ENCODE data around the gene ATRNL1. TPM values are rescaled to one million over a fixed set of nuclear protein-coding genes. Genes with fewer than 3 reads are reported as not detected.

The ATRNL1 gene
- total RNA-seq, 1 donor from 2014 or later = 15.5 TPM

GRCh38 chr10:115909962-115910731 is 817.0 kb downstream of the ATRNL1 start:
- H3K27ac ChIP-seq = no peak overlapping the region
- TF ChIP-seq POLR2AphosphoS5 (IDR thresholded peaks at IDR 0.05; ENCODE audit: insufficient read depth in 1 of 2, low read depth in 1 of 2) = no peak
- no peak for TF ChIP-seq POLR2A (IDR thresholded peaks at IDR 0.05)
- no peak for TF ChIP-seq CTCF (IDR thresholded peaks at IDR 0.05)
- no peaks in the 10 kb centered on the region for H3K36me3 ChIP-seq
- DNase-seq (ENCODE audit: extremely low spot score in 2 of 2) = no peak
- H3K9me3 ChIP-seq = no peaks in the 10 kb centered on the region
- no peaks in the 10 kb centered on the region for H3K4me1 ChIP-seq
- H3K27me3 ChIP-seq = no peaks in the 10 kb centered on the region
- no peak overlapping the region for H3K4me3 ChIP-seq
- intact Hi-C loops (cut with DNase I) = no loop called here

- no peak for TF ChIP-seq CTCF (IDR thresholded peaks at IDR 0.05)
- no peak for TF ChIP-seq POLR2A (IDR thresholded peaks at IDR 0.05)
- no peak for TF ChIP-seq POLR2AphosphoS5 (IDR thresholded peaks at IDR 0.05; ENCODE audit: insufficient read depth in 1 of 2, low read depth in 1 of 2)
- Histone ChIP-seq H3K27ac (no peak overlapping the region), H3K4me1 (no peaks in the 10 kb centered on the region), H3K27me3 (no peaks in the 10 kb centered on the region), H3K36me3 (no peaks in the 10 kb centered on the region), H3K9me3 (no peaks in the 10 kb centered on the region), H3K4me3 (no peak overlapping the region)
- intact Hi-C loops (cut with DNase I) = no loop called here
- DNase-seq (ENCODE audit: extremely low spot score in 2 of 2) = no peak
Measured at GRCh38 chr10:115914475-115914874, 821.3 kb downstream of the ATRNL1 start.

- Histone ChIP-seq H3K27ac (no peak overlapping the region), H3K36me3 (no peaks in the 10 kb centered on the region), H3K4me1 (no peaks in the 10 kb centered on the region), H3K9me3 (no peaks in the 10 kb centered on the region), H3K4me3 (no peak overlapping the region), H3K27me3 (no peaks in the 10 kb centered on the region)
- intact Hi-C loops (cut with DNase I) = no loop called here
- DNase-seq (ENCODE audit: extremely low spot score in 2 of 2) = no peak
- TF ChIP-seq POLR2AphosphoS5 (IDR thresholded peaks at IDR 0.05; ENCODE audit: insufficient read depth in 1 of 2, low read depth in 1 of 2) (no peak), CTCF (IDR thresholded peaks at IDR 0.05) (no peak), POLR2A (IDR thresholded peaks at IDR 0.05) (no peak)
Measured at GRCh38 chr10:115915429-115915828, 822.3 kb downstream of the ATRNL1 start.

GRCh38 chr10:115918812-115919211 is 825.6 kb downstream of the ATRNL1 start:
- no peaks in the 10 kb centered on the region for H3K9me3 ChIP-seq
- no peak overlapping the region for H3K27ac ChIP-seq
- no peaks in the 10 kb centered on the region for H3K4me1 ChIP-seq
- no peaks in the 10 kb centered on the region for H3K27me3 ChIP-seq
- no peak overlapping the region for H3K4me3 ChIP-seq
- intact Hi-C loops (cut with DNase I) = no loop called here
- no peaks in the 10 kb centered on the region for H3K36me3 ChIP-seq
- TF ChIP-seq POLR2A (IDR thresholded peaks at IDR 0.05) (no peak), CTCF (IDR thresholded peaks at IDR 0.05) (no peak), POLR2AphosphoS5 (IDR thresholded peaks at IDR 0.05; ENCODE audit: insufficient read depth in 1 of 2, low read depth in 1 of 2) (no peak)
- no peak for DNase-seq (ENCODE audit: extremely low spot score in 2 of 2)

GRCh38 chr10:115921795-115922194 is 828.6 kb downstream of the ATRNL1 start:
- Histone ChIP-seq H3K36me3 (no peaks in the 10 kb centered on the region), H3K9me3 (no peaks in the 10 kb centered on the region), H3K27me3 (no peaks in the 10 kb centered on the region), H3K4me3 (no peak overlapping the region), H3K27ac (no peak overlapping the region), H3K4me1 (no peaks in the 10 kb centered on the region)
- intact Hi-C loops (cut with DNase I) = no loop called here
- TF ChIP-seq CTCF (IDR thresholded peaks at IDR 0.05) (no peak), POLR2A (IDR thresholded peaks at IDR 0.05) (no peak)
- DNase-seq (ENCODE audit: extremely low spot score in 2 of 2) = no peak
